Stimulated activated CD4-positive, alpha-beta T cell treated with anti-CD3 and anti-CD28 coated beads, TNF-alpha, amount 100 ng/mL, for 1 hour (primary cell): ENCODE results near the gene VOPP1.
"Not testable (repeated sequence)": the region's sequence is repeated elsewhere in the genome, so short reads cannot be mapped to it uniquely, and the experiment has no call there.

ENCODE experiments used
- DNase-seq, 3 donors: peaks; one replicate each; pipeline ENCODE4 v3.0.0-alpha.2; 2020; ENCODE audit warnings: low read depth in 3 of 3, low spot score in 1 of 3

VOPP1 gene

DNA sequence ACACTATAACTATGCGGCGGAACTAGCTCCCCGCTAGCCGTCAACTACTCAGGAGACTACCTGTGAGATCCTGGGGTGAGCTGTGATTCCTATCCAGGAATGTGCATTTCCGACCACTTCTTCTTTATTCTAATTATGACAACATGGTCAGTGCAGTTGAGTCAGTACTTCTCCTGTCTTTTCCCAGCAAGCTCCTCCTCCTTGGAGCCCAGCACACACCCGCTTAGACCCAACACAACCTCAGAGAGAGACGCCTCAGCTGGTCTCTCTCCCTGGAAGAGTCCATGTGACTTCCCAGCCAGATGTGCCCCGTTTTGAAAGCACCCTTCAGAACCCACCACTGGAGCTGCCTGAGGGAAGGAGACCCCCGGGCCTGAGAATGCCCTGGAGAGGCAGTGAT lies 100.7 kb downstream of the VOPP1 start:
- DNase-seq: not testable (repeated sequence)

DNA sequence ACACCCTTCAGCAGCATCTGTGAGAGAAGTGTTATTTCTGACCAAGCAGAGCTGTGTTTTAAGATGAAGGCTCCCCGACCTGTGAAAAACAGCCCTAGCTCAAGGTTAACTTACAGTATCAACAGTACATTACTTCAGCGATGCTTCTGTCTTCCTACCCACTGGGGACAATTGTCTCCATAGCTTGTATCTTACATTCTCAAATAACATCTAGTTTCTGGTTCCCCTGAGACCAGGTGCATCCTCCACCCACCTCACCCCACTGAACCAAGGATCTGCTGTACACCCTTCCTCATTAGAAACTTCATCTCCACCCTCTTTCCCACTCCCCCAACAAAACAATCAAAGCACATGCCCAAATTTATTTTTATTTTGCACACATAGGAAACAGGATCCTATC lies 102.0 kb downstream of the VOPP1 start:
- DNase-seq: no peak

DNA sequence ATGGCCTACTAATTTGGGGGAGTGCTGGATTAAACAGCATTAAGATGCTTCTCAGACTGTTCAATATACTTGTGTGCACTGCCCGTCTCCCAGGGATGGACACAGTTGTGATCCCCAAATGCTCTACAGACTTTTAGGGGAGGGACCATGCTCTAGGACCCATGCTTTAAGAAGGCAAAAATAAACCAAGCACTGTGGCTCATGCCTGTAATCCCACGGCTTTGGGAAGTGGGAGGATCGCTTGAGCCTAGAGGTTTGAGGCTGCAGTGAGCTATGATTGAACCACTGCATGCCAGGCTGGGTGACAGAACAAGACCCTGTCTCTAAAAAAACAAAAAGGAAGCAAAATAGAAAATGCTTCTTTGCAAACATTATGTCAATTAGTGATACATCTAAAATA lies 102.6 kb downstream of the VOPP1 start:
- no peak for DNase-seq

DNA sequence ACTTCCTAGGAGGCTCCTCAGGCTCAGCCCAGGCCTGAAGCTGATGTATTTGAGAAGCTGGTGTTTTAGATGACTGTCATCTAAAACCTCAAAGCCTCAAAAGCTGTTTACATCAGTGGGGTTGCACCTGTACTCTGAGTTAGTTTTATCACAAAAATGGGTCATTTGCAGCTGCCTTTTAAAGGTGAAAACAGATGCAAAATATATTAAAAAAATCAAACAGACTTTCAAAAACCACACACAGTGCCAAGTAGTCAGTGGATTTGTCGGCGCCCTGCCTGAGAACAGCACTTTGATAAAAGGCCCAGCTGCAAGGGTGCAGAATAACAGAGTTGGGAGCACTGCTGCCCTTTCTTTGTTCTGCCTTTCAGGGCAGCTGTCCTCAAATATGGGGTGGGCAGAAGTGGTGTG lies 103.0 kb downstream of the VOPP1 start:
- no peak for DNase-seq

- DNase-seq: no peak
Measured at GRCh38 chr7:55468495-55468894, 103.8 kb downstream of the VOPP1 start.

DNA sequence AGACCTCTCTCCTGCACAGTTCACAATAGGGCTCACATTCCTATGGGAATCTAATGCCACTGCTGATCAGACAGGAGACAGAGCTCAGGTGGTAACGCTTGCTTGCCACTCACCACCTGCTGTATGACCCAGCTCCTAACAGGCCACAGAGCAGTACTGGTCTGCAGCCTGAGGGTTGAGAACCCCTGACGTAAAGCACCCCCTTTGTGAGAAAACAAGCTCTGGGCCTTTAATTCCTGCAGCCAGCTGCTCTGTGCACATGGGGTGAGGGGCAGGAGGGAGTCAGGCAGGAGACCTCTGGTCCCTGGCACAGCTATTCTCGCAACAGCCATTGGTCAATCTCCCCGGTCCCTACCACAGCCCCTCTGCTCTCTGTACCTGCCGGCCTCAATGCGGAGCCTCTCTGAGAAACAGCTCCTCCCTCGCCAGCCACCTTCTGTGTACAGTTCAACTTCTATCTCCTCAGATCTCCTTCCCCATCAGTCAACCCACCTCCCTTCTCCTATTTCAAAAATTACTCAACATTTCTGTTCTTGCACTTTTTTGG lies 105.2 kb downstream of the VOPP1 start:
- no peak for DNase-seq

DNA sequence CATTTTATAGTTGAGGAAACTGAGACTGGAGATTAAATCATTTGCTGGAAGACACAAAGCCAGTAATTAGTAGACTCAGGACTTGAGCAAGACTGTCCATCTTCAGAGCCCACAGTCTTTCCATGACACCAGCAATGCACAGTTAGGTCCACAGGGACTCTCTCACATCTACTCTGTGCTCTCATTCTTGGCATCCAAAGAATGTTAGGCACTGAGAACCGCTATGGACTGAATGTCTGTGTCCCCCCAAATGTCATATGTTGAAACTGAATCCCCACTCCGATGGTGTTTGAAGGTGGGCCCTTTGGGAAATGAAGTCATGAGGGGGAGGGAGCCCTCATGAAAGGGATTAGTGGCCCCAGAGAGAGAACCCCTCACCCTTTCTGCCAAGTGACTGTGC lies 106.6 kb downstream of the VOPP1 start:
- DNase-seq: no peak

DNA sequence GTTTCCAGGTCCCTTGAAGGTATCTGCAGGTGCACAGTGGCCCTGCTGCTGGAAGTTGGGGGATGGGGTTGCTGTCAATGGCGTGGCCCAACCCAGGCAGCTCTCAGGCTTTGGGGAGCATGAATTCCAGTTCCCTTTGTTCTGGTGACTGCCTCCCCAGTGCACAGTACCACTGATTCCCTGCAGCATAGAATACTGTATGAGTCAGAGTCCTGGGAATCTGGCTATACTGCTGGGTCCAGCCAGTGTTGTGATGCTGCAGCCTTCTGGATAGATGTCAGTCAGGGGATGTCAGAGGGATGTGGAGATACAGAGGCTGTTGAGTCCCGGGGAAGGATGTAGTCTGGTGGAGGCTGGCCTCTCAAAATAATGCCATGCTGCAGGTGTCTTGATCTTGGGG lies 107.9 kb downstream of the VOPP1 start:
- no peak for DNase-seq

DNA sequence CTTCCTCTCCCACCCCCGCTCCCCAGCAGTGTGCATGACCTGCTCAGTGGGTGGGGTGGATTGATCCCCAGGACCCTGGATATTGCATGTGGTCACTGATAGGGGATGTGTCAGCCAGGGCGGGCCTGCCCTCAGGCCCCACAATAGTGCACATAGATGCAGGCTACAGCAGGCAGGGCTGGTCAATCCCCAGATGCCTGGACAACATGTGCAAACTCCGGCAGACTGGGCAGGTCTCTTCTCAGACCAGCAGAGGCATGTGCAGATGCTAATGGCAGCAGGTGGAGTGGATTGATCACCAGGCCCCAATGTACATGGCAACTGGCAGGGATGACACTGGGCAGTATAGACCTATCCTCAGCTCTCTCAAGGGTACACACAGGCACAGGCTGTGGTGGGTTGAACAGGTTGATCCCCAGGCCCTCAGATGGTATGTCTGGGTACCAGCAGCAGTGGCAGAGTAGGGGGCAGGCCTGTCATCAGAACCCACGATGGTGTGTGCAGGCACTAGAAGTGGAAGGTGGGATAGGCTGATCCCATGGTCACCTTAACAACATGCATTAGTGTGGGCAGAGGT lies 108.5 kb downstream of the VOPP1 start:
- no peak for DNase-seq

DNA sequence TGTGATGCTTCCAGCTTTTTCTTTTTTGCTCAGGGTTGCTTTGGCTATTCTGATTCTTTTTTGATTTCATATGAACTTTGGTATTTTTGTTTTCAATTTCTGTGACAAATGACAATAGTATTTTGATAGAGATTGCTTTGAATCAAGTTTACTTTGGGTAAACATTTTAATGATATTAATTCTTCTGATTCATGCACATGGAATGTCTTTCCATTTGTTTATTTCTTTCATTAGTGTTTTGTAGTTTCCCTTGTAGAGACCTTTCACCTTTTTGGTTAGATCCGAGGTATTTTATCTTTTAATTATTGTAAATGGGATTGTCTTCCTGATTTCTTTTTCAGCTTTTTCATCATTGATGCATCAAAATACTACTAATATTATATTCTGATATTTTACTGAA lies 114.0 kb downstream of the VOPP1 start:
- DNase-seq: no peak

- no peak for DNase-seq
Measured at GRCh38 chr7:55457801-55458200, 114.5 kb downstream of the VOPP1 start.

DNA sequence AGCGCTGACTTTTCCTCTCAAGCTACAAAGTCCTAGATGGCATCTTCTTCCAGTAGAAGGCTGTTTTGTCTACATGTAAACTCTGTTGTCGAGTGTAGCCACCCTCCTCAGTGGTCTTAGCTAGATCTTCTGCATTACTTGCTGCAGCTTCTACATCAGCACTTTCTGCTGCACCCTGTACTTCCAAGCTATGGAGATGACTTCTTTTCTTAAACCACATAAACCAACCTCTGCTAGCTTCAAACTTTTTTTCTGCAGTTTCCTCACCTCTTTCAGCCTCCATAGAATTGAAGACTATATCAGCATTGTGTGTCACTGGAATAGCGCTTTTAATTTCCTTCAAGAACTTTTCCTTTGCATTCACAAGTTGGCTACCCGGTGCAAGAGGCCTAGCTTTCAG lies 119.3 kb downstream of the VOPP1 start:
- DNase-seq: no peak

DNA sequence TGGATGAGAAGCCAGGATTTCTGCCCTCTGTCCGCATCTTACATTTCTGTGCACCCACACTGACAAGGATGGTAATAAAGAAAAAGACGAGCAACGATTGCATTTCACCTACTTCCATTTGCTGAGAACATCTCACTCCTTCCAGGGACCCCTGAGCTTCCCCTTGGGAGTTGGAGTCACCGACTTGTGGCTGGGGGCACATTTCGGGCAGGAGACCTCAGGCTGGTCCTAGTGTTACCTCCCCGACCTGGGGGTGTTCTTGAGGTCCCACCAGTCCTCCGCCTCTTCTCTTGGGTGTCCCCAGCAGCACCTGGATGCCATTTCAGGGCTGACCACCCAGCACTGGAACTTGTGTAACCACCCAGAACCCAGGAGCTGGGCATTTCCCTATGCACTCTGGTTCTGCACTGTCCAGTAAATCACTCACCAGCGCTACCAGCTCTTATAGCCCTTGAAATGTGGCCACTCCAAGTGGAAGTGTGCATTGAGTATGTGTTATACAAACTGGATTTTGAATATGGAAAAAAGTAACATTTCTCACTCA lies 122.2 kb downstream of the VOPP1 start:
- no peak for DNase-seq

DNA sequence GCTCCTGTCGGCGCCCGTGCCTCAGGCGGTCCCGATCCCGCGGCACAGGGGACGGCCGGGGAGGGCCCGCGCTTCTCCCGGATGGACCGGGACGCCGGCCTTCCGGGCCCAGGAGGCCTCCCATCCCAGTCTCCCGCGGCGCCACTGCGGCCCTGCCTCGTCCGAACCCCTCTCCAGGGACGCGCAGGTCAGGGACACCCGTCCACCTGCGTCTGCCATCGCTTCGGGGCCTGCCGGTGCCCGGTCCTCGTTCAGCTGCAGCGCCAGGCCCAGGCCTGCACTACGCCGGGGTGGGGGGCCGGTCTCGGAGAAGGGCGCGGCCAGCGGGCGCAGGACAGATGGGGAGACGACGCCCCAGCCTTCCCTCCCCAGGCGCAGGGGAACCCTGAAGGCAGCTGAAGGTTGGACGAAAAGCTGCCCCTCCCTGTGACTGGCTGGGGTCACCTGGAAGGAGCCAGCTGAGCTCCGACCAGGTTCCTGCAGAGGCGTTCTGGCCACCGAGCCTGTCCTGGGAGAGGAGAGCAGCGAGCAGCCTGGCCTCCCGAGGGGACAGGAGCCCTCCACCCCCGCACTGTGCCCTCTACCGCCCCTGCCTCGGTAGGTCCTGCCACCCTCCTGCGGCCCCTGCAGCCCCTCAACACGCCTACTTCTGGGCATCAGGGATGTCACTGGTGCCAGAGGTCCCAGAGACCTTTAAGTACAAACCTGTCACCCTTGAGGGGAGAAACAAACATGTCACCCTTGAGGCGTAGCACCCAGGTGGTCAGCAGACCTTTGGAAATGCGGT lies 122.9 kb downstream of the VOPP1 start:
- no peak for DNase-seq

DNA sequence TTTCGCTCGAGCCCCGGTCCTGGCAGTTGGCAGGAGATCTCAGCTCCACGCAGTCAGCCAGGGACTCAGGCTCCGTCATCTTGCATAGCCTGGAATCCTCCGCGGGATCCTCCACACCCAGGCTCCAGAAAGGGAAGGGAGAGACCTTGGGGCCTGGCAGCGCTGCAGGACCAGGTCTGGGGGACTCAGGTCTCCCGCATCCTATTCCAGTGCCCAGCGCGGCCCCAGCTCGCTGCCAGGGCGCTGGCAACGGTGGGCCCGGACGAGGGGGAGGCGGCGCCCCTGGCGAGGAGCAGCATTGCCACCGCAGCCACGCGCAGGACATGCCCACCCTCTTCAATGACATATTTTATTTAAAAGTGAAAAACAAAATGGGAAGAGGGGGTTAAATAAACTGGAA lies 123.8 kb downstream of the VOPP1 start:
- no peak for DNase-seq

DNA sequence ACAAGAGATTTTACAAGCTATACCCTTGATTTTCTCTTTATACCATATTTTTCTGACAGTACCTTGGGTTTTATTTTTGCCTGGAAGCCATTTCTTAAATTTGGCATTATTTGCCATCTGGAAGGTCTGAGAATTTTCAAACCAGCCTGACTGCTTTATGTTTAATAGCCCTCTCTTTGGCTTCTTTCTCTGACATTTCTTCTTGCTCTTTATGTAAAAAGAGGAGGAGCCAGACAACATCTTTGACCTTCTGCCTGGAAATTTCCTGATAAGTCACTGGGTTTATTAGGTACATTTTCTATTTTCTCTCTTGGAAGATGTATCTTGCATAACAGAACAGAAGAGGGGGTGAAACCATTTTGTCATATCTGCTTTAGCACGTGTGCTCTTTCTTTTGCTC lies 127.5 kb downstream of the VOPP1 start:
- DNase-seq: no peak

DNA sequence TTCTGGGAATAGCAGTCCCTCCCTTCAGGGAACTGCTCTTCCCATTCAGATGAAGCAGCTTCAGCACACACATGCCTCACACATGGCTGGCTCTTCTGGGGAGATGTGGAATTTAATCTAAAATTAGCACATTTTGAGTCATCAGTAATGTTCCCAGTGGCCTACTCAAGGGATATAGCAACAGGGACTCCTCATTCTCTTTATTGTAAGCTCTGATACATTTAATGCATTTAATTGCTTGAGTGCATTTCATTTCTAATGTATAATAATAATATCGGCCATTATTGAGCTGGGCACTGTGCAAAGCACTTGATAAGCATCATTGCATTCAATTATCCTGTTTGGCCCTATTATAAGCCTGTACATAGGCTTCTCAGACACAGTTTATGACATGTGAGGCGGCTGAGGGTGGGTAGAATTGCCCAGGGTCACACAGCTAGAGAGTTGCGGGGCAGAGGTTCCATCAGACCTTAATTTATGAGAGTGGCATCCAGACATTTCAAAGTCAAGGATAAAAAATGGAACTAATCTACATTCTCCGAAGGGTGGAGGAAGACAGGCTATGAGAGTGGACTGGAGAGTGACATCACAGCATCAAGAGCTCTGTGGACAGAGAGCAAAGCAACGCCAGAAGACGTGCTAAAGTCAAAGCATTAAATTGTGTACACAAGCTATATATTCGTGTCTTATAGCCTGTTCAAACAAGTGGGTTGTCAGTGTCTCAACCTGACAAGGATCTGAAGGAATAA lies 130.4 kb downstream of the VOPP1 start:
- DNase-seq: no peak

DNA sequence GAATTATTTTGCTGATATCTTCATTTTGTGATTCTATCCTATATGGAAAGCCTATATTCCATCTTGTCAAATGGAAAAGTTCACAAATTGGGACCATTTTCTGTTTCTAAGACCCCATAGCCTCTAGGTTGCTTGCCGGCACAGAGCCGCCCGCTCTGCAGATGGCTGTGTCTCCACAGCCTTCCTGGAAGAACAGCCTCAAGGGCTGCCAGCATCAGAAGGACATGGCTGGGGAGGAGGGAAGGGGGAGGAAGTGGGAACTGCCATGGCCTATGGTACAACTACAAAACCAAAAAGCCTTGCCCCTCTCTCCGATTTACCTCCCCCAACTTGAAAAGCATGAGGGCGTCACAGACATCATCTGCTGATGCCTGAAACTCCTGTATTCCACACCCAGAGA lies 131.3 kb downstream of the VOPP1 start:
- no peak for DNase-seq

GRCh38 chr7:55440040-55440690 lies 132.1 kb downstream of the VOPP1 start:
- DNase-seq: no peak

- no peak for DNase-seq
Measured at GRCh38 chr7:55439627-55440026, 132.7 kb downstream of the VOPP1 start.
